ENCODE data around the gene PRC1.

PRC1 gene

DNA sequence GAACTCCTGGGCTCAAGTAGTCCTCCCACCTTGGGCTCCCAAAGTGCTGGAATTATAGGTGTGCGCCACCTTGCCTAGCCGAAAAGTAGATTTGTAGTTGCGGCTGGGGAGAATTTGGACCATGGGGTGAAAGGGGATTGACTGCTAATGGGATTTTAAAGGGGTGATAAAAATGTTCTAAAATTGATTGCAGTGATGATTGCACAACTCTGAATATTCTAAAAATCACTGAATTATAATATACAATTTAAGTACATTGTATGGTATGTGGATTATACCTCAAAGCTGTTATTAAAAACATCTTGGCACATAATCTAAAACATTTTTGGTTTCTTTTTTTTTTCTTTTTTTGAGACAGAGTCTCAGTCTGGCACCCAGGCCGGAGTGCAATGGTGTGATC is 3.9 kb downstream of the PRC1 start:
- TF ChIP-seq, protein P1, sequence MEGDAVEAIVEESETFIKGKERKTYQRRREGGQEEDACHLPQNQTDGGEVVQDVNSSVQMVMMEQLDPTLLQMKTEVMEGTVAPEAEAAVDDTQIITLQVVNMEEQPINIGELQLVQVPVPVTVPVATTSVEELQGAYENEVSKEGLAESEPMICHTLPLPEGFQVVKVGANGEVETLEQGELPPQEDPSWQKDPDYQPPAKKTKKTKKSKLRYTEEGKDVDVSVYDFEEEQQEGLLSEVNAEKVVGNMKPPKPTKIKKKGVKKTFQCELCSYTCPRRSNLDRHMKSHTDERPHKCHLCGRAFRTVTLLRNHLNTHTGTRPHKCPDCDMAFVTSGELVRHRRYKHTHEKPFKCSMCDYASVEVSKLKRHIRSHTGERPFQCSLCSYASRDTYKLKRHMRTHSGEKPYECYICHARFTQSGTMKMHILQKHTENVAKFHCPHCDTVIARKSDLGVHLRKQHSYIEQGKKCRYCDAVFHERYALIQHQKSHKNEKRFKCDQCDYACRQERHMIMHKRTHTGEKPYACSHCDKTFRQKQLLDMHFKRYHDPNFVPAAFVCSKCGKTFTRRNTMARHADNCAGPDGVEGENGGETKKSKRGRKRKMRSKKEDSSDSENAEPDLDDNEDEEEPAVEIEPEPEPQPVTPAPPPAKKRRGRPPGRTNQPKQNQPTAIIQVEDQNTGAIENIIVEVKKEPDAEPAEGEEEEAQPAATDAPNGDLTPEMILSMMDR (IDR thresholded peaks at IDR 0.05; ENCODE audit: control insufficient read depth, extremely low read depth, insufficient read depth), result no peak
- H3K4me3 ChIP-seq (ENCODE audit: low read depth, low read length), result no peak overlapping the region
- DNase-seq (ENCODE audit: low read depth), result no peak

- DNase-seq (ENCODE audit: low read depth), result no peak
- TF ChIP-seq, protein P1 (IDR thresholded peaks at IDR 0.05; ENCODE audit: control insufficient read depth, extremely low read depth, insufficient read depth), result no peak
- H3K4me3 ChIP-seq (ENCODE audit: low read depth, low read length), result no peak overlapping the region
These were observed 5.1 kb downstream of the PRC1 start for GRCh38 chr15:90989040-90989768.

DNA sequence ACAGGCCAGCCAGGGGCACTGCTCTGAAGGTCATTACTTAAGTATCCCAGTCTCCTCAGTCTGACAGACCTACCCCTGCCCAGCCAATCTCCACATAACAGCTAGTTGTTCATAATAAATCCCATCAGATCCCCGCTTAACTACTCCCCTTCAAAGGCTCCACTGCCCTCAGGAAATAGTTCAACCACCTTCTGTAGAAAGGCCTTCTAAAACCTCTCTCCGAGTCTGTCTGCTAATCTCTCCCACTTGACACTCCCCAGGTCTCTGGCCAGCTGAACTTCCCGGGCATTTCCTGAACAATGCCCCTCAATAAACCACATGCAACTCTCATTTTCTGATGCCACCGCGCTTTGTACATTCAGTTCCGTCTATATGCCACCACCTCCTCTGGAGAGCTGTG is 6.0 kb downstream of the PRC1 start:
- DNase-seq (ENCODE audit: low read depth), result no peak
- TF ChIP-seq, protein P1 (IDR thresholded peaks at IDR 0.05; ENCODE audit: control insufficient read depth, extremely low read depth, insufficient read depth), result no peak
- no peak overlapping the region for H3K4me3 ChIP-seq (ENCODE audit: low read depth, low read length)

GRCh38 chr15:90987561-90988141 is 6.7 kb downstream of the PRC1 start:
- TF ChIP-seq, protein P1 (IDR thresholded peaks at IDR 0.05; ENCODE audit: control insufficient read depth, extremely low read depth, insufficient read depth), result no peak
- peak overlapping the region; percentile 5; the same call in 1 of the 2 replicates for H3K4me3 ChIP-seq (ENCODE audit: low read depth, low read length)
- DNase-seq (ENCODE audit: low read depth), result no peak

DNA sequence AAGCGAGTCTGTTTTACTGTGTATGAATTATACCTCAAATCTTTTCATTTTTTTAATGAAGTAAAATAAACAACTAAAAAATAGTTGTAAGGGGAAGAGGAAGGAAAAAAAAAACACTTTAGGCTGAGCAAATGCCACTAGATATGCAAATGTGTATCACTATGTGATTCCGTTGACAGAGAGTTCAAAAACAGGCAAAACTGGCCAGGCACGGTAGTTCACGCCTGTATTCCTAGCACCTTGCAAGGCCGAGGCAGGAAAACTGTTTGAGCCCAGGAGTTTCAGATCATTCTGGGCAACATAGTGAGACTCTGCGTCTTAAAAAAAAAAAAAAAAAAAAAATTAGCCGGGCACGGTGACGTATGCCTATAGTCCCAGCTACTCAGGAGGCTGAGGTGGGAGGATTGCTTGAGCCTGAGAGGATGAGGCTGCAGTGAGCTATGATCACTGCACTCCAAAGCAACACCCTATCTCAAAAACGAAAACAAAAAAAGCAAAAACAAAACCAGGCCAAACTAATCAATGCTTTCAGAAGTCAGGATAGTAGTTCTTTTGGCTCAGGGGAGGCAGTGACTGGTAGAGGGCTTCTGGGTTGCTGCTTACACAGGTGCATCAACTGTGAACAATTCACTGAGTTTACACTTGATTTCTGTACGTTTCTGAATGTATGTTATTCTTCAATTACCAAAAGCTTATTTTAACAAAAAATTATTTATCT is 7.4 kb downstream of the PRC1 start:
- peak overlapping the region; percentile 23 for H3K4me3 ChIP-seq (ENCODE audit: low read depth, low read length)
- TF ChIP-seq, protein P1 (IDR thresholded peaks at IDR 0.05; ENCODE audit: control insufficient read depth, extremely low read depth, insufficient read depth), result no peak
- peak; percentile 45 for DNase-seq (ENCODE audit: low read depth)

GRCh38 chr15:90982135-90982534 is 12.2 kb downstream of the PRC1 start:
- H3K4me3 ChIP-seq (ENCODE audit: low read depth, low read length), result no peak overlapping the region
- no peak for DNase-seq (ENCODE audit: low read depth)
- TF ChIP-seq, protein P1 (IDR thresholded peaks at IDR 0.05; ENCODE audit: control insufficient read depth, extremely low read depth, insufficient read depth), result no peak
